Stimulated activated CD4-positive, alpha-beta T cell treated with anti-CD3 and anti-CD28 coated beads, Interleukin-1b, Interleukin-23, amount 100 ng/mL, for 1 hour (primary cell): ENCODE measurements around the gene MOCS3.

ENCODE experiments used
- DNase-seq, 2 donors: peaks; one replicate each; pipeline ENCODE4 v3.0.0-alpha.2; 2020; ENCODE audit warnings: low read depth in 2 of 2

Gene MOCS3

DNA sequence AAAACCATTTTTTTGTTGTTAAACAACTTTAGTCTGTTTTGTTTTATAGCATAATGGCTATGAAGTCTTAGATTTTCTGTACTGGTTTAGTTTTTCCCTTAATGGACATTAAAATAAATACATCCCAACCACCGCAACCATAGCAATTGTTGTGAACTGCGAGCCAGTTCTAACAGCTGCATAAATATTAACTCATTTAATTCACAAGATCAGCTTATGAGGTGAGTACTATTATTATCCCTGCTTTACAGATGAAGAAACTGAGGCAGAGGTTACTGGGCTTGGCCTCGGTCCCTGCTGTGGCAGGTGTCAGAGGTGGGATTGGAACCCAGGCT is 23.1 kb downstream of the MOCS3 start:
- no peak for DNase-seq

DNA sequence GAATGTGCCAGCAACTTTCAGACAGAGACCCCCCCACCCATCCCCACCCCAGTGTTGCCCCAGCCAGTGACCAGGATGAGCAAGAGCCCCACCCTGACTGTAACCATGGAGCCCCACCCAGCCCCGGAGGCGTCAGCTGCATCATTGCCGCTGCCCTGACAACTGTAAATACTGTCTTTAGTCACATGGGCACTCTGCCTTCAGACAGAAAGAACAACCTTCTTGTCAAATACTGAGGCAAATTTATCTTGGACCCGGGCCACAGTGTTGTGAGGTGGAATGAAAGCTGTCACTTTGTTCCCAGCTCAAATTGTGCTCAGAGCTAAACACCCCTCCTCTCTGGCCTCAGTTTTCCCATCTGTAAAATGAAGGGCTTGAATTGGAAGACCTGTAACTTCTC is 23.7 kb downstream of the MOCS3 start:
- DNase-seq: no peak

DNA sequence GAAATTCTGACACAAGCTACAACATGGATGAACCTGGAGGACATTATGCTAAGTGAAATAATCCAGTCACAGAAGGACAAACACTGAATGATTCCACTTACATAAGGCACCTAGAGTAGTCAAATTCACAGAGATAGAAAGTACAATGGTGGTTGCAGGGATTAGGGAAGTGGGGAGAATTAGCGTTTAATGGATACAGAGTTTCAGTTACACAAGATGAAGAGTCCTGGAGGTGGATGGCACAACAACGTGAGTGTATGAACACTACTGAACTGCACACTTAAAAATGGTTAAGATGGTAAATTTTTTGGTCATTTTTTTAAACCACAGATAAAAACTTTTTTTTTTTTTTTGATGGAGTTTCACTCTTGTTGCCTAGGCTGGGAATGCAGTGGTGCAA is 24.7 kb downstream of the MOCS3 start:
- no peak for DNase-seq

DNA sequence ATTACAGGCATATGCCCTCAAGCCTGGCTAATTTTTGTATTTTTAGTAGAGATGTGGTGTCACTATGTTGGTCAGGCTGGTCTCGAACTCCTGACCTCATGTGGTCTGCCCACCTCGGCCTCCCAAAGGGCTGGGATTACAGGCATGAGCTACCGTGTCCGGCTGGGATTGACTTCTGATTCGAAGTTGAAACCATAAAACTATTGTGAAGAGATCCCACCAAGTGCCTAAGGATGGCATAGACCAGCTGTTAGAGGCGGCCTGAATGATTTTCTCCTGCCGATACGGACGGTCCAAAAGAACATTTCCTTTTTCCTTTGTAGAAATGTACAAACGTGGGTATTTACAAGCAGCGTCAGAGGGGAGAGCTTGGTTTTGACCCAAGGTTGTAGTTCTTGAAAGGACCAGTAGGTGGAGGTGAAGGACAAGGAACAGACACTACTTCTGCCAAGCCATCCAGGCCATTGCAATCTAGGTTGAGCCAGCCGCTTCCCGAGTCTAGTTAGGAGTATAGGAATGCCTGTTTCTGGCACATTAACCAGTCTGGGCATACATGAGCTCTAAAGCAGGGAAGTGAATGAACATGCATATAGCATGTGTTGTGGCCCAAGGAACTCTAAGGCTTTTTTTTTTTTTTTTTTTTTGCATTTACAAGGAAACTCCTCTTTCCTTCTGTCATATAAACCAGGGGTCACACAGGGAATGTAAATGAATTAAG is 29.0 kb downstream of the MOCS3 start:
- peak; percentile 19 to 24 for DNase-seq

DNA sequence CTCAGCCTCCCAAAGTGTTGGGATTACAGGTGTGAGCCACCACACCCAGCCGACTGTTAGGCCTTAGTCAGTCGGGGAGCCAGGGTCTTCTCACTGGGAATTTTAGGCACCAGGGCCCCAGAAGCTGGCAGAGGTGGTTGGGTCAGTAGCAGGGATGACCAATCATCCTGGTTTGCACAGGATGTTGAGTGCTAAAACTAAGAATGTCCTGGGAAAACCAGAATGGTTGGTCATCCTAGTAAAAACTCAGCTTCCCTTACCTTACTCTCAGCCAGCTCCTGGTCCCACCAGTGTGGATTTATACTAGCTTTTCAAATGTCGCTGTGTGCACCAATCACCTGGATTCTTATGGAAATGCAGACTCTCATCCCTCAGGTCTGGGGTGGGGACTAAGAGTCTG is 32.5 kb downstream of the MOCS3 start:
- no peak for DNase-seq

DNA sequence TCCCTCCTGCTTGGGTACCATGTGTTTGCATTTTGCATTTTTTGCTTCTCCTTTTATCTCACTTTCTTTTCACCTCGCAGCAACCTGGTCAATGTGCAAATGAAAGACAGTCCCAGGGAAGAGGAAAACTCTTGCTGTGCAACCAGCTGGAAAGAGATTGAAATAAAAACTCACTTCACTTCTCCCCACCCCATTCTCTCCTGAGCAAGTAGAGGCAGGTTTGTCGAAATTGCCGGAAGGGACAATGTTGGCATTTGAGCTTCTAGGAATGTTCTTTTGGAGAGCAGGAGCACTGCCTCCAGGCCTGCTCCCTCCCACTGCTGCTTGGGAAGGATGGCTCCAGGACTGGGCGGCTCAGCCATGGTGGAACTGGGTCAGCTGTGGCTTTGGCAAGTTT is 33.7 kb downstream of the MOCS3 start:
- no peak for DNase-seq

DNA sequence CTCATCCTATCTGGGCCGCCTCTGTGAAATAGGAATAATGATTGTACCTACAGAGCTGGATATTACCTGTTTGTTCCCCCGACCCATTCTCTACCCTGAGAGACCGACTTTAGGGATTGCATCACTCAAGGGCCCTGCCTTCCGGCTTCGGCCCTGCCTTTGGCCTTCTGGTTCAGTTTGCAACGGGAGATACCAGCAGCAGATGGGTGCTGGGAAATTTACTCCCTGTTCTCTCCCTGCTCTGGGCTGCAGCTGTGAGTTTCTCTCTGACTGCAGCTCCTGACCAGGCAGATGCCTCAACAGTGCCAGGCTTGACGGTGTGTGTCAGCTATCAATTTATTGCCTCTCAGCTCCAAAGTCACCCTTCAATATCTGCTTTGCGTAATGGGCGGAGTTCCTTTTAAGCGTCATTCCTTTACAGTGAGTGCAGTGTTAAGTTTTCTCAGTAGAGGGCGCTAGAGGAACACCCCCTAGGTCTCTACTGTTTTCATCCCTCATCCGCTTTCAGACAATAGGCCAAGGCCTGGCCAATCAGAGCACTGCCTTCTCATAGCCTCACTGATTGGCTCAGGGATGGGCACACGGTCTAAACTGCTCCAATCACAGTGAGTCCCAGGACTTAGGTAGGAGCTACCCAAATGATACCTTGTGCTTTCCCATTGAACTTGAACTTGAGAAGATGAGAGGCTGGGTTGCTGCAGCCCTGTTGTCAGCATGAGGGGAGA is 34.3 kb downstream of the MOCS3 start:
- no peak for DNase-seq

DNA sequence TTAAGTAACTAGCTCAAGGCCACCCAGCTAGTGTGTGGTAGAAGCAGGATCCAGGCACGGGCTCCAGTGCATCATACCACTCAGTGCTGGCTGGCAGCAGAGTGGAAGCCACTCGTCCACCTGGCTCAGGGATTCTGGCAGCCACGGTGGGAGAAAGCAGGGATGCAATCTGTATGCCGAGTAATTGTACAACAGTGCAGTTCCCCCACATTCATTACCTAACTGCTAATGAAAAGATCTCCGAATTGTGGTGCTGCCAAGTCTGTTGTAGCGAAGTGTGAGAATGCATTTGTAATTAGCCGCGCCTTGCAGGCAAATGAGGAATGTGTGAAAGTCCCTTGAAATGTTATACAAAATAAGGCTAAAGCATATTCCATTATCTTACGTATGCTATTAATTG is 35.3 kb downstream of the MOCS3 start:
- DNase-seq: no peak

DNA sequence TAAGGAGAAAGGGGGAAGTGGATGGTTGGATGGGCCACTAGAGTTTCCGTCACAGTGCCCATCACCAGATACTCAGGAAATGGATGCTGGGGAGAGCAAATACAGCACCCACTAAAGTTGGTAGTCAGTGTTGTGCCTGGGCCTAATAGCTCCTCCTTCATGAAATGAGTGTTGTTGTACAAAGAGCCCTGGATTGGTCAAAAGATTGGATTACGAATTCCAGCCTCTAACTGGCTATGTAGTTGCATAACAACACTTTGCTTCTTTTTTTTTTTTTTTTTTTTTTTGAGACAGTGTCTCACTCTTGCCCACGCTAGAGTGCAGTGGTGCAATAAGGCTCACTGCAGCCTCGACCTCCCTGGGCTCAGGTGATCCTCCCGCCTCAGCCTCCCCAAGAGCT is 36.9 kb downstream of the MOCS3 start:
- no peak for DNase-seq

DNA sequence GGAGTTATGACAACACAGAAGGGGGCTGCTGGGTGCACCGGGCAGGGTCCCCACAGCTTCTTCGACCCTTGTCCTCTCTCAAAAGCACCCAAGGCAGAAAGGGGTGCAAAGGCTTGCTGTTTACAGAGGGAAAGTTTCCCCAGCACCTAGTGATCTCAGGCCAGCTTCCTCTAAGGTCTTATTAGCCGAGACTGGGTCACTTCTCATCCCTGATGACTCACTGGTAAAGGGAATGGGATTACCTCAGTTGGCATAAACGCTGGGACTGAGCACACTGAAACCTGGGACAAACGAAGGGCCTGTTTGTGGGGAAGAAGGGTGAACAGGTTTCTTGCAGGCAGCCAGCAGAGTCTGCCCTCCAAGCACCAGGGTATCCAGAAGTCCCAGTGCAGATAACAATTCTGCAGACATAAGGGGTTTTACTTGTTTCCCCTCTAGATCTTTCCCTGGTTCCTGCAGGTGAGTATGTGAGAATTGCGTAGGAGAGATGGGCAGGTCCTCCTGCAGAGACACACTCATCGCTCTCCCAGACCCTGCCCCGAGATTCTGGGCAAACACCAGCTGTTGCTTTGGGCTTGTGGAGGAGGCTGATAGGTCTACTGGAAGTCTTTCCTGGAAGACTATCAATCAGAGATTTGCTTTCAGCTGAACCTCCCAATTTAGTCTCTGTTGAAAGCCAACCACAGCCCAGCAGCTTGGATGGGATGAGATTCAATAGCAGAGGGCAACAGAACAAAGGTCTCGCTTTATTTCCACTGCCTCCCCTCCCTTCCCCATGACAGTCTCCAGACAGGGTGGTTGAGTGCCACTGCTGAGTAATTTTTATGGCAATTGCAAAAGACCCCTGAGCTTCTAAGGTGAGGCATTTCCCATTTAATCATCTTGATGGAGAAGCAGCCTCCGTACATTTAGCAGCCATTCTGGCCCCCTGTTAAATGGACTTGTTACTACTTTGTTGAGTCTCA is 38.6 kb downstream of the MOCS3 start:
- no peak for DNase-seq

DNA sequence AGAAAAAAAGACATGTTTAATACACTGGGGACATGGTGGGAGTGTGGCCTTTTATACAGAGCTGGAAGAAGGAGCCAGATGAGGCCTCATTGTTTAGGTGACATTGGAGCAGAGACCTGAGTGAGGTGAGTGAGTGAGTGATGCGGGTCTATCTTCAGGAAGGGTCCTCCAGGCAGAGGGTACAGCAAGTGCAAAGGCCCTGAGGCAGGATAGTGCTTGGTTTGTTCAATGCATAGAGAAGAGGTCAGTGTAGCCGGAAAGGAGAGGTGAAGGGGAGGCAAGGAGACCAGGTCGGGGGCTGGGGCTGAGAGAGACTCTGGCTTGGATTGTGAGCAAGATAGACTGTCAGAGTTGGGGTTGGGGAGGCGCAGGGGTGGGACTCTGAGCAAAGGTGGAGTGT is 40.7 kb downstream of the MOCS3 start:
- no peak for DNase-seq

DNA sequence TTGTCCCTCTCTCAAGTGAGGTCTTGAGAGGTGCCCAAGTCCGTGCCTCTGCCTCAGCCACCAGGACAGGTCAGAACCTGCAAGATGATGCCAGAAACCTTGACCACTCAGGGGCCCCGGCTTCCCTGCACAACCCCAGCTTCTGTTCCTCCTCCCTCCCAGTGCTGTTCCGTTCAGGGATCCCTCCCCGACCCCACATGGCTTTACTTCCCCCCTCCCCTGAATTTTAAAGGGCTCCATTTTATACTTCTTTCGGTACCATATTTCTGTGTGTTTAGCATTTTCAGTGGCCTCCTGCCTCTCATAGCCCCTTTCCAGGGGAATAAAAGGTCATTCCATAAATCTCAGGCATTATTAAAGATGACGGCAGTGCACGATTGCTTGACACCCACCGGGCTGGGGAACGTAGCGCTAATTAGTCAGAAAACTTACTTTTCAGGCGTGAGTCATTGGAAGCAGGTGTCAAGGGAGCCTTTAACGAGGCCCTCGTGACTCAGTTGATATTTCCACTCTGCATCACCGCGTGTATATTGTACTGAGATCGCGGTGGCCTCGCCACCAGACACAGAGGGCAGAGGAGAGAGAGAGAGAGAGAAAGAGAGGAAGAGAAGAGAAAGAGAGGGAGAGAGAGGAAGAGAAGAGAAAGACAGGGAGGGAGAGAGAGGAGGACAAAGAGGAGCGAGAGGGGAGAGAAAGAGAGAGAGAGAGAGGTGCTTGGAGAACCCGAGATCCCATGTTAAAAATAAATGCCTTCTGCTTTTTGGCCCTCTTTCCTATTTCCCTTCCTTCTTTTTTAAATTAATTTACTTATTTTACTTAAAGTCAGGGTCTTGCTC is 43.0 kb downstream of the MOCS3 start:
- no peak for DNase-seq

DNA sequence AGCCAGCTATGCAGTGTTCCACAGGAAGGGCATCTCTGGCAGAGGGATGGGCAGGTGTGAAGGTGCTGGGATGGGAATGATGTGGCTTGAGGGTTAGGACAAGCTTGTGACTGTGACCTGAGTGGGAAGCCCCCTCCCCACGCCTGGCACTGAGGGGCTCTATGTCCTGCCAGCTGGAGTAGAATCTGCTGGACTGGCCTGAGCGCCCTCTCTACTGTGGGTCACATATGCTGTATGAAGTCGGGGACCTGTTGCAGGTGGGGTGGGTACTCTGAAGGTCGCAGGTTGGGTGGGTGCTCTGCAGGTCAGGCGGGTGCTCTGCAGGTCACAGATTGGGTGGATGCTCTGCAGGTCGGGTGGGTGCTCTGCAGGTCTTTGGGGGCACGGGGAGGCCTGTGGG is 44.0 kb downstream of the MOCS3 start:
- DNase-seq: no peak

DNA sequence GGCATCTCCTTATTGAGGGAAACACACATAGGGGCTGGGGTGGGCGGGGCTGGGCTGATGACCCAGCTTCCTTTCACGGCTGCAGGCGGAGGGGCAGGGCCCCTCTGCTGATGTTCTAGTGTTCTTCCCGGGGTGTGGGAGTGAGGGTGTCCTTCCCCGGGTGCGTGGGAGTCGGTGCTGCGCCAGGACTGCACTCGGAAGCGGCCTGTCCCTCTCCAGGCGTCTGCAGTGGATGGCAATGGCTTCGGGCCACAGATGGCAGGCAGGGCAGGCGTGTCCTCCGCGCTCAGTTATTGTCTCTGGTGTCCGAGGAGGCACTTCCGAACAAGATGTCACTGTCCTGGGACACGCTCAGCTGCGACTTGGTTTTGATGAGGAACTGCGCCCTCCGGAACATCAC is 45.1 kb downstream of the MOCS3 start:
- no peak for DNase-seq

DNA sequence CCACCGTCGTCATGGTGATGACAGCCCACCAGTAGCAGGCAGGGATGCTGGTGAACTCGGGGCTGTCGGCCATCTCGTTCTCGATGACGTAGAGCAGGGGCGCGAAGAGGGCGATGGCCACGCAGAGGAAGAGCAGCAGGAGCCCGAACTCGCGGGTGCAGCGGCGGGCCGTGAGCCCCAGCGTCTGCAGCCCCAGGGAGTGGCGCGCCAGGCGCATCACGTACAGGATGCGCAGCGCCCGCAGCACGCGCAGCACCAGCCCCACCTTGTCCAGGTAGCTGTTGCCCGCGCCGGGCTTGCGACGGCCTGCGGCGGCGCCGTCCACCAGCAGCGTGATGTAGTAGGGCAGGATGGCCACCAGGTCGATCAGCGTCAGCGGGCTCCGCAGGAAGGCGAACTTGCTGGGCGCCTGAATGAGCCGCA is 45.7 kb downstream of the MOCS3 start:
- no peak for DNase-seq

DNA sequence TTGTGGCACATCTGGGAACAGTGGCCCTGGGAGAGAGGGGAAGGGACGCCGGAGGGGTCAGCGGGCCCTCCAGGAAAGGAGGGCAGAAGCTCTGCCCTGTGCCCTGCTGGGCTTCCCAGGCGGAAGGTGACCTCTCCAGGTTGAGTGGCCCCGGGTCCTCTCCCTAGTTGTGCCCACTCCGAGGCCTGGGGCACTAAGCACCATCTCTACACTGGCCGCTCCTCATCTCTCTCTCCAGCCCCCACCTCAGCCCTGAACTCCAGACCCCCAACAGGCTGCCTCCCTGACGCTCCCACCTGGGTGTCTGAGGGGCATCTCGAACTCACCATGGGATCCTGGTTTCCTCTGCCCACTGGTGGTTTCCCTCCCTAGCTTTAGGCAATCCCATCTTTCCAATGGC is 46.2 kb downstream of the MOCS3 start:
- no peak for DNase-seq

DNA sequence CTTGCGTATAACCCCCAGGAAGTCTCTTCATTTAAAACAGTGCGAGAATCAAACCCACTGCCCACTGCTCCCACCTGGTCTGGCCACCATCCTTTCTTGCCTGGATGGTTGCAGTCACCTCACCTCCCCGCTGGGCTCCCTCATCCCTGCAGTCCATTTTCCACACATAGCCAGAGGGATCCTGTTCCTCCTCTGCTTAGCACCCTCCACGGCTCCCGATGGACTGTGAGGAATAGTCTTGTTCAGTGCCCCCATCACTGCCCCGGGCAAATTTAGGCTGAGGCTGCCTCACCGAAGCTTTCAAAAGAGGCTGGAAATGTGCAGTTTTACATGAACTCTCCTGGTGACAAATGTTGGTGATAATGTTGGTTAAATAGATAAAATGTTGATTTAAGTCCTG is 46.6 kb downstream of the MOCS3 start:
- no peak for DNase-seq

DNA sequence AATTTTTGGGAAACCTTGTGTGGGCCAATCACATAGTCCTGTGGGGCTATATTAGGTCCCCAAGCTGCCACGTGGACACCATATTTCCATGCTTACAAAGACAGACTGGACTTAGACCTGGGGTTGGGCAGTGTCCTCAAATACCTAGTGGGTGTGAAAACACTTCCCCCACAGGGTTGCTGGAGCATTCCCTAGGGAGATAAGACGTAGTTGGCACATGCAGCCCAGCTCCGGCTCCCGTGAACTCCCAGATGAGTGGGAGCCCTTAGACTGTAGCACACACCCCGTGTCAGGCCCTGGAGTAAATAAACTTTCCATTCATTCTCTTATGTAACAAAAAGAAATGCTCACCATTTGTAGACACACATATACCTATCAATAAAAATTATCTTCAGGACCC is 50.1 kb downstream of the MOCS3 start:
- DNase-seq: no peak

DNA sequence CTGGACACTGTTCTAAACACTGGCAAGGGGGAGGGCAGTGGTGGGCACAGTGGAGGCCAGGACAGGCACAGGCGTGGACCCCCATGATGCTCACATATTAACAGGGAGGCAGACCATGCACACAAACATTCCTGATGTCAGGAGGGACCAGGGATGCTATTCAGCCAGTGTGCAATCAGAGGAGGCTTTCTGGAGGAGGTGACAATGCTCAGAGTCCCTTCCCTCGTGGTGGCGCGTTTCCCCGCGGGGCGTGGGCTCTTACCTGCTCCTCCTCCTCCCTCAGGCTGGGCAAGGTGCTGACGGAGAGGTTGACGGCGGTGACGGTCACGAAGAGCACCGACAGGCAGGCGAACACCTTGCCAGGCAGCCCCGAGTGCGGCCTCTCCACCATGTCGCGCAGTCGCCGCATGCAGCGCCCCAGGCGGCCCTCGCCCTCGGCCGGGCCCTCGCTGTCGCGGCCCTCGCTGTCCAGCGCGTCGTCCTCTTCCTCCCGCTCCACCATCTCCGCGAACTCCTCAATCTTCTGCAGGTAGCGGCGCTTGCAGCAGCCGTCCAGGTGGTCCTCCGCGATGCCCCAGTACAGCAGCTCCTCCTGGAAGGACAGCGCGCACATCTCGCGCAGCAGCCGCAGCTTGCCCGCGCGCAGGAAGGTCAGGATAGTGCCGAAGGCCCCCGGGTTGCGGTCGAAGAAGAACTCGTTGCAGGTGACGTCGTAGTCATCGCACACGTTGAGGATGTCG is 50.9 kb downstream of the MOCS3 start:
- DNase-seq: no peak

DNA sequence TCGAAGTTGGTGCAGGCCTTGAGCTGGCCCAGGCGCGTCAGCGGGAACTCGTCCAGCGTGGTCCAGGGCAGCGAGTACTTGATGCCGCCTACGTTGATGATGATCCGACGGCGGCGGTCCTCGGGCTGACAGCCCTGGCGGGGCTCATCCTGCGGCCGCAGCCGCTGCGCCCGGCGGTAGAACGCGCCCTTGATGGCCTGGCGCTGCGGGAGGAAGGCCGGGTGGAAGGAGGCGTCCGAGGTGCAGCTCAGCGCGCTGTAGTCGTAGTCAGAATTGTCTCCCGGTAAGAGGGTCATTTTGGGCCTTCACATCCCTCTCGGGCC is 51.4 kb downstream of the MOCS3 start:
- no peak for DNase-seq

DNA sequence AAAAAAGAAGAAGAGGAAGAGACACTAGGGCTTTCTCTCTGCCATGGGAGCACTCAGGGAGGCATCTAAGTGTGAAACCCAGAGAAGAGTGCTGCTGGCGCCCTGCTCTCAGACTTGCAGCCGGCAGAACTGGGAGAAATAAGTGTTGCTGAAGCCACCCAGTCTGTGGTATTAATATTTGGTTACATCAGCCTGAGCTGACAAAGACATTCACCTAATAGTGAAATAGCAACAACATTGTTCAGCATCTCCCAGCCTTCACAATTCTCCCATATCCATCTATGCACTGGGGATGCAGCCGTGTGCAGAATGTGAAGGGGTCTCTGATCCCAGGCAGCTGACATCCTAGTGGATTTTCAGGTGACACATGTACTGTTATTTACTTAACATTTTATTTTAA is 52.3 kb downstream of the MOCS3 start:
- no peak for DNase-seq
